Measurements from ENCODE around the gene WDR45. TPM values are rescaled to one million over a fixed set of nuclear protein-coding genes. Genes with fewer than 3 reads are reported as not detected.
"Not testable (repeated sequence)": the region's sequence is repeated elsewhere in the genome, so short reads cannot be mapped to it uniquely, and the experiment has no call there.

WDR45 gene
- total RNA-seq = 100 to 1,000 TPM in 1 of 3 donors, 10 to 100 TPM in 2; 95.7 to 134 (median 98.6) TPM

GRCh38 chrX:49079489-49080428, at the start of gene WDR45:
Gene WDR45 (minus strand): TSS chrX:49079887. CDS start chrX:49078095, 1,792 bp downstream.
- peak within 1 kb of the TSS; percentile 57 to 83 (median 63) for H3K4me3 ChIP-seq
- peak within 1 kb of the TSS; percentile 90 to 97 for H3K27ac ChIP-seq
- peak; percentile 64 to 67 for DNase-seq (ENCODE audit: low spot score in 2 of 2)
- no peaks in the 10 kb centered on the region for H3K4me1 ChIP-seq
- no peaks in the 10 kb centered on the region for H3K36me3 ChIP-seq
- TF ChIP-seq POLR2A (IDR thresholded peaks at IDR 0.05) = peak; percentile 84
- TF ChIP-seq POLR2AphosphoS5 (IDR thresholded peaks at IDR 0.05) = peak; percentile 66 to 88 (median 85)
- TF ChIP-seq, protein P1, sequence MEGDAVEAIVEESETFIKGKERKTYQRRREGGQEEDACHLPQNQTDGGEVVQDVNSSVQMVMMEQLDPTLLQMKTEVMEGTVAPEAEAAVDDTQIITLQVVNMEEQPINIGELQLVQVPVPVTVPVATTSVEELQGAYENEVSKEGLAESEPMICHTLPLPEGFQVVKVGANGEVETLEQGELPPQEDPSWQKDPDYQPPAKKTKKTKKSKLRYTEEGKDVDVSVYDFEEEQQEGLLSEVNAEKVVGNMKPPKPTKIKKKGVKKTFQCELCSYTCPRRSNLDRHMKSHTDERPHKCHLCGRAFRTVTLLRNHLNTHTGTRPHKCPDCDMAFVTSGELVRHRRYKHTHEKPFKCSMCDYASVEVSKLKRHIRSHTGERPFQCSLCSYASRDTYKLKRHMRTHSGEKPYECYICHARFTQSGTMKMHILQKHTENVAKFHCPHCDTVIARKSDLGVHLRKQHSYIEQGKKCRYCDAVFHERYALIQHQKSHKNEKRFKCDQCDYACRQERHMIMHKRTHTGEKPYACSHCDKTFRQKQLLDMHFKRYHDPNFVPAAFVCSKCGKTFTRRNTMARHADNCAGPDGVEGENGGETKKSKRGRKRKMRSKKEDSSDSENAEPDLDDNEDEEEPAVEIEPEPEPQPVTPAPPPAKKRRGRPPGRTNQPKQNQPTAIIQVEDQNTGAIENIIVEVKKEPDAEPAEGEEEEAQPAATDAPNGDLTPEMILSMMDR (IDR thresholded peaks at IDR 0.05) = peak in 1 of 3 donors; percentile 18
- H3K27me3 ChIP-seq = peaks cover 0 to 10% of the 10 kb centered on the region in 2 donors
- no peaks in the 10 kb centered on the region for H3K9me3 ChIP-seq
- intact Hi-C loops (cut with DNase I; ENCODE audit: low total_unique reads) = no loop called here

DNA sequence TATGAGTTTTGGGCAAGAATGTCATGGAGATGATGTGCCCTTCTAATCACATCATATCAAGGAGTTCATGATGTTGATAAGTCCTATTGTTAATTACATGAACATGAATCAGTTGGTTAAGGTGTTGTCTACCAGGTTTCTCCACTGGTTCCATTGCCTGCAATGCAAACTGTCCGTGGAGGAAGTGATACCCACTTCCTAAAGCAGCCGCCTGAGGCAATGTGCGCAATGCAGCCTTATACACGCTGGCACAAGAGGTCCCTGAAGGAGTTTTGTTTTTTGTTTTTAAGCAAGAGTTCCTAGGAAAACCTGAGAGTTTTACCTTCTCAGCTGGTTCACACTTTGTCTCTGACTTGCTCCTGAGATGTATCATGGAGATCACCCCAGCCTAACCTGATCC, 49.7 kb upstream of the WDR45 start:
- H3K4me3 ChIP-seq = no peak overlapping the region
- H3K36me3 ChIP-seq = no peaks in the 10 kb centered on the region
- no peaks in the 10 kb centered on the region for H3K27me3 ChIP-seq
- no peak overlapping the region for H3K27ac ChIP-seq
- intact Hi-C loops (cut with DNase I; ENCODE audit: low total_unique reads) = no loop called here
- H3K9me3 ChIP-seq = no peaks in the 10 kb centered on the region
- no peak for DNase-seq (ENCODE audit: low spot score in 2 of 2)
- no peaks in the 10 kb centered on the region for H3K4me1 ChIP-seq
- TF ChIP-seq POLR2AphosphoS5 (IDR thresholded peaks at IDR 0.05) (no peak), POLR2A (IDR thresholded peaks at IDR 0.05) (no peak)
- TF ChIP-seq, protein P1 (IDR thresholded peaks at IDR 0.05) = no peak

GRCh38 chrX:49127742-49128258, 48.1 kb upstream of the WDR45 start:
- H3K27ac ChIP-seq; H3K4me3 ChIP-seq; H3K36me3 ChIP-seq; intact Hi-C loops (cut with DNase I; ENCODE audit: low total_unique reads); DNase-seq (ENCODE audit: low spot score in 2 of 2); H3K27me3 ChIP-seq; H3K4me1 ChIP-seq; H3K9me3 ChIP-seq: not testable (repeated sequence)

- no peak for DNase-seq (ENCODE audit: low spot score in 2 of 2)
- no peak for TF ChIP-seq POLR2AphosphoS5 (IDR thresholded peaks at IDR 0.05)
- TF ChIP-seq POLR2A (IDR thresholded peaks at IDR 0.05) = no peak
- TF ChIP-seq, protein P1 (IDR thresholded peaks at IDR 0.05) = no peak
- intact Hi-C loops (cut with DNase I; ENCODE audit: low total_unique reads) = no loop called here
- peak overlapping the region; percentile 67 to 84 (median 71) for H3K4me3 ChIP-seq
- no peaks in the 10 kb centered on the region for H3K4me1 ChIP-seq
- H3K36me3 ChIP-seq = no peaks in the 10 kb centered on the region
- H3K9me3 ChIP-seq = no peaks in the 10 kb centered on the region
- peaks cover 0 to 7% of the 10 kb centered on the region in 2 donors for H3K27me3 ChIP-seq
- H3K27ac ChIP-seq = no peak overlapping the region
Observed at GRCh38 chrX:49122499-49122898, 42.8 kb upstream of the WDR45 start.

- intact Hi-C loops (cut with DNase I; ENCODE audit: low total_unique reads) = no loop called here
- H3K9me3 ChIP-seq = no peaks in the 10 kb centered on the region
- no peak for DNase-seq (ENCODE audit: low spot score in 2 of 2)
- H3K4me3 ChIP-seq = no peak overlapping the region
- TF ChIP-seq POLR2AphosphoS5 (IDR thresholded peaks at IDR 0.05) (no peak), POLR2A (IDR thresholded peaks at IDR 0.05) (no peak)
- TF ChIP-seq, protein P1 (IDR thresholded peaks at IDR 0.05) = no peak
- no peaks in the 10 kb centered on the region for H3K36me3 ChIP-seq
- peaks cover 0 to 7% of the 10 kb centered on the region in 2 donors for H3K27me3 ChIP-seq
- no peak overlapping the region for H3K27ac ChIP-seq
- H3K4me1 ChIP-seq = no peaks in the 10 kb centered on the region
Observed at GRCh38 chrX:49120091-49120490, 40.4 kb upstream of the WDR45 start.
